Cardiac muscle cell (in vitro differentiated cells and primary cell): Measurements from ENCODE around the gene PTPRK. TPM values are rescaled to one million over a fixed set of nuclear protein-coding genes. Genes with fewer than 3 reads are reported as not detected.

Source experiments
- DNase-seq, 2 donors: peaks; one replicate each; pipeline versions ENCODE4 v3.0.0 to v3.0.0-alpha.2; 2010 to 2017; ENCODE audit warnings: low read depth in 1 of 2, low spot score in 1 of 2
- H3K27ac ChIP-seq: fragments of 200-600 bp; sonication (generic); 2 replicates; pipeline ENCODE4 v1.5.1; 2016
- H3K27me3 ChIP-seq: fragments of 200-600 bp; sonication (generic); 2 replicates; pipeline ENCODE4 v1.6.0; 2016; ENCODE audit warnings: control low read depth
- H3K36me3 ChIP-seq: fragments of 200-600 bp; sonication (generic); 2 replicates; pipeline ENCODE4 v1.5.1; 2016; ENCODE audit warnings: control low read depth
- H3K4me1 ChIP-seq: fragments of 200-600 bp; sonication (generic); 2 replicates; pipeline ENCODE4 v1.8.1; 2017; ENCODE audit warnings: low read depth, mild to moderate bottlenecking, mixed run types
- H3K4me3 ChIP-seq: fragments of 200-600 bp; sonication (generic); 2 replicates; pipeline ENCODE4 v1.5.1; 2016; ENCODE audit warnings: mild to moderate bottlenecking
- H3K9me3 ChIP-seq: fragments of 200-600 bp; sonication (generic); 2 replicates; pipeline ENCODE4 v1.5.1; 2017; ENCODE audit warnings: low read depth, mild to moderate bottlenecking, control low read depth
- CTCF ChIP-seq: IDR thresholded peaks from 2 replicates; pipeline ENCODE4 v1.5.1; 2012; ENCODE audit warnings: low read depth, mild to moderate bottlenecking, low read length
- polyA plus RNA-seq: library from polyadenylated mRNA; unstranded; fragments of >200 nt; fragmentation: Nextera tagmentation; extraction: Ambion mirVana; gene quantifications from 2 replicates; pipeline ENCODE4 v1.2.1, GENCODE V29; 2016
- total RNA-seq: library from RNA; depleted of rRNA; stranded (reverse); fragments of >200 nt; gene quantifications from 2 replicates; pipeline ENCODE4 v1.2.3, GENCODE V29; 2016

PTPRK gene
- total and polyA plus RNA-seq, 2 experiments from 2014 or later: 48.3 to 73.1 TPM

GRCh38 chr6:128414943-128415342 is 105.5 kb downstream of the PTPRK start:
- no peak for DNase-seq
- TF ChIP-seq CTCF: no peak
- Histone ChIP-seq H3K9me3 (no peaks in the 10 kb centered on the region), H3K36me3 (no peaks in the 10 kb centered on the region), H3K4me3 (no peak overlapping the region), H3K27ac (no peak overlapping the region), H3K4me1 (no peaks in the 10 kb centered on the region), H3K27me3 (no peaks in the 10 kb centered on the region)

- H3K27ac ChIP-seq: no peak overlapping the region
- DNase-seq: no peak
- H3K27me3 ChIP-seq: no peaks in the 10 kb centered on the region
- H3K36me3 ChIP-seq: no peaks in the 10 kb centered on the region
- TF ChIP-seq CTCF: no peak
- no peaks in the 10 kb centered on the region for H3K9me3 ChIP-seq
- H3K4me1 ChIP-seq: no peaks in the 10 kb centered on the region
- no peak overlapping the region for H3K4me3 ChIP-seq
Observed at GRCh38 chr6:128413291-128413690, 107.1 kb downstream of the PTPRK start.

DNA sequence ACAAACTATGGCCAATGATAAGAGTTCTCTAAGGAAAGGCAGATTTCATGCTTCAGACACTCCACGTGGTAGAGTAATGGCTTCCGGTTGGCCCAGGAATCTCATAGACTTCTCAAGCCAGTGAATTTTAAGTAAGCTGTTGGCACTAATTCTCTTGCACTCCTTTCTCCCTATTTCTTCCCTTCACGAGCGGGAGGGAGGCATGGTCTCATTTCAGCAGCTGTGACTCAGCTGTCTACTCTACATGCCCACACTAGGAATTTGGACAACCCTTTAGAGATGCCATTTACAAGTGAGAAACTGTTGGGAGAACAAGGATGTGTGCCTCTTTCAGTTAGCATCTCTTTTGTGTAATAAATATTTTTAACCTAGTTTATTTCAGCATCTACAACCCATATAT is 107.7 kb downstream of the PTPRK start:
- Histone ChIP-seq H3K27me3 (no peaks in the 10 kb centered on the region), H3K9me3 (no peaks in the 10 kb centered on the region), H3K4me3 (no peak overlapping the region), H3K36me3 (no peaks in the 10 kb centered on the region), H3K4me1 (no peaks in the 10 kb centered on the region), H3K27ac (no peak overlapping the region)
- DNase-seq: no peak
- TF ChIP-seq CTCF: no peak

- no peak for DNase-seq
- Histone ChIP-seq H3K4me3 (no peak overlapping the region), H3K27ac (no peak overlapping the region), H3K9me3 (no peaks in the 10 kb centered on the region), H3K36me3 (no peaks in the 10 kb centered on the region), H3K4me1 (no peaks in the 10 kb centered on the region), H3K27me3 (no peaks in the 10 kb centered on the region)
- no peak for TF ChIP-seq CTCF
Observed at GRCh38 chr6:128410584-128410983, 109.8 kb downstream of the PTPRK start.

GRCh38 chr6:128409003-128409402 is 111.4 kb downstream of the PTPRK start:
- no peak for TF ChIP-seq CTCF
- H3K4me3 ChIP-seq: no peak overlapping the region
- DNase-seq: no peak

DNA sequence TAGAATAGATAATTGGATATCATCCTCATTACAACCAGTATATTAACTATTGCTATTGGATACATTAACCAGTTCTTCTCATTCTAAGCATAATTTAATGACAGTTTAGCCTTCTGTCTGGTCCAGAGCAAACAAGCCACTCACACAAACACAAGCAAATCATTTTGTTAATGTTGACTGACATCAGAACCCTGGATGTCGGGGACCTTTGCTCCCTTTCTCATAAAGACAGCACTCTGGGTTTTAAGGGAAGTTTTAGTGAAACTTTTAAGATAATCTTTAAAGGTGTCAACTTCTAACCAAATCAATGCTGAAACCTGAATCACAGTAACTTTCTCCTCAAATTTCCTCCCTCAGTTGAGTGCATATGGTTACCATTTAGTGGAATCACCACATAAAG is 113.9 kb downstream of the PTPRK start:
- no peaks in the 10 kb centered on the region for H3K4me1 ChIP-seq
- H3K27me3 ChIP-seq: no peaks in the 10 kb centered on the region
- no peaks in the 10 kb centered on the region for H3K9me3 ChIP-seq
- no peak overlapping the region for H3K27ac ChIP-seq
- no peaks in the 10 kb centered on the region for H3K36me3 ChIP-seq
- no peak for TF ChIP-seq CTCF
- no peak for DNase-seq
- no peak overlapping the region for H3K4me3 ChIP-seq

More at GRCh38 chr6:128409003-128409402, 111.4 kb downstream of the PTPRK start:
- no peaks in the 10 kb centered on the region for H3K27me3 ChIP-seq
- H3K4me1 ChIP-seq: no peaks in the 10 kb centered on the region
- no peak overlapping the region for H3K27ac ChIP-seq
- H3K9me3 ChIP-seq: no peaks in the 10 kb centered on the region
- H3K36me3 ChIP-seq: no peaks in the 10 kb centered on the region
